ENCODE measurements around the gene MOBP. TPM values are rescaled to one million over a fixed set of nuclear protein-coding genes. Genes with fewer than 3 reads are reported as not detected.

Gene MOBP
- total RNA-seq, 1 donor, result not detected

- TF ChIP-seq, protein P1, sequence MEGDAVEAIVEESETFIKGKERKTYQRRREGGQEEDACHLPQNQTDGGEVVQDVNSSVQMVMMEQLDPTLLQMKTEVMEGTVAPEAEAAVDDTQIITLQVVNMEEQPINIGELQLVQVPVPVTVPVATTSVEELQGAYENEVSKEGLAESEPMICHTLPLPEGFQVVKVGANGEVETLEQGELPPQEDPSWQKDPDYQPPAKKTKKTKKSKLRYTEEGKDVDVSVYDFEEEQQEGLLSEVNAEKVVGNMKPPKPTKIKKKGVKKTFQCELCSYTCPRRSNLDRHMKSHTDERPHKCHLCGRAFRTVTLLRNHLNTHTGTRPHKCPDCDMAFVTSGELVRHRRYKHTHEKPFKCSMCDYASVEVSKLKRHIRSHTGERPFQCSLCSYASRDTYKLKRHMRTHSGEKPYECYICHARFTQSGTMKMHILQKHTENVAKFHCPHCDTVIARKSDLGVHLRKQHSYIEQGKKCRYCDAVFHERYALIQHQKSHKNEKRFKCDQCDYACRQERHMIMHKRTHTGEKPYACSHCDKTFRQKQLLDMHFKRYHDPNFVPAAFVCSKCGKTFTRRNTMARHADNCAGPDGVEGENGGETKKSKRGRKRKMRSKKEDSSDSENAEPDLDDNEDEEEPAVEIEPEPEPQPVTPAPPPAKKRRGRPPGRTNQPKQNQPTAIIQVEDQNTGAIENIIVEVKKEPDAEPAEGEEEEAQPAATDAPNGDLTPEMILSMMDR (IDR thresholded peaks at IDR 0.05; ENCODE audit: insufficient read depth, low read depth, low read length), result no peak
- no peak for DNase-seq (ENCODE audit: low read depth)
- H3K4me3 ChIP-seq (ENCODE audit: low read depth, low read length), result no peak overlapping the region
Observed at GRCh38 chr3:39519554-39520288, 52.2 kb downstream of the MOBP start.

DNA sequence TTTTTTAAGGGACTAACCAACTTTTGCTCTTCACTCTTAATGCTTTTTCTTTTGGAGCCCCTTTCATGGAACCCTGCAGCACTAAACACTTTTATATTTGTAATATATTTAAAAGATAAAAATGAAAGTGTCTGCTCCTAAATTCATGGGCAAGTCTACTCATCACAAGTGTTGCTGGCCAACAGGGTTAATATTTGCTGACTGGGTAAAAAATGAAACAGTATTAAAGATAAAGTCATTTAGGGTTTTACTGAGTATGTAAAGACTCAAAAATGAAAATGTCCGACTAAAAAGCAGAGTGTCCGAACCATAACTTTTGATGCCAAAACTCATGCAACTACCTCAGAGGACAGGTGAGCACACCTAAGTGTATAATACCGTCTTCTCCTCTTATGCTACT lies 54.0 kb downstream of the MOBP start:
- DNase-seq (ENCODE audit: low read depth), result no peak
- H3K4me3 ChIP-seq (ENCODE audit: low read depth, low read length), result no peak overlapping the region
- TF ChIP-seq, protein P1 (IDR thresholded peaks at IDR 0.05; ENCODE audit: insufficient read depth, low read depth, low read length), result no peak

DNA sequence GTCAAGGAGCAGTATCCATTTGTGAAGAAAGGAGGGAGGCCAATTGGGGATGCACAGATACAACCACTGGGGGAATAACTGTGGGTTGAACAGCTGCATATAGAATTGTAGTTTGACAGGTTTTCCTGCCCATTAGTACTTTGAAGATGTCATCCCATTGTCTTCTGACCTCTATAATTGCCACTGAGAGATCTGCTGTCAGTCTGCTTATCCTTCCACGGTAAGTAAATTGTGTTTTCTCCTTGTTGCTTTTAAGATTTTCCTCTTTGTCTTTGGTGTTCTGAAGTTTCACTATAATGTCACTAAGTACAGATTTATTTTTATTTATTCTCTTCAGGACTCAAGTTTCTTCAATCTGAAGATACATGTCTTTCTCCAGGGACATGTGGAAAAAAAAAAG lies 56.6 kb downstream of the MOBP start:
- no peak overlapping the region for H3K4me3 ChIP-seq (ENCODE audit: low read depth, low read length)
- DNase-seq (ENCODE audit: low read depth), result no peak
- TF ChIP-seq, protein P1 (IDR thresholded peaks at IDR 0.05; ENCODE audit: insufficient read depth, low read depth, low read length), result no peak

GRCh38 chr3:39528844-39529243 lies 61.4 kb downstream of the MOBP start:
- no peak for DNase-seq (ENCODE audit: low read depth)
- TF ChIP-seq, protein P1 (IDR thresholded peaks at IDR 0.05; ENCODE audit: insufficient read depth, low read depth, low read length), result no peak
- H3K4me3 ChIP-seq (ENCODE audit: low read depth, low read length), result no peak overlapping the region

DNA sequence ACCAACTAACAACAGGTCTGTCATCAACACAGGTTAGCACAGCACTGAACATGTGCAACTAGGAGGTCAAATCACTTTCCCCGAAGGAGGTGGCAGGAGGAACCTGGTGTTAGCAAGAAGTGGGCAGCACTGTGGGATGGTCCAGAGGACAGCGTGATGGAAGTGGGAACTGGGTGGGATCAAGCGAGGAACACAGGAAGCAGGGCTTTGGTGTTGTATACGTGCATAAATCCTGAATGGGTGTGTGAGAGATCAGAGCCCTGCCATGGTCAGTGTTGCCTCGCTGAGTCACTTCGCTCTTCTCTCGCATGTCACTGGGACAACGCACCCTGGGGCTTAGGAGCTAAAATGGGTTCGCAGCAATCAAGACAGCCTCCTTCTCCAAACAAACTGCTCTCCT lies 62.1 kb downstream of the MOBP start:
- TF ChIP-seq, protein P1 (IDR thresholded peaks at IDR 0.05; ENCODE audit: insufficient read depth, low read depth, low read length), result no peak
- peak; percentile 7 for DNase-seq (ENCODE audit: low read depth)

DNA sequence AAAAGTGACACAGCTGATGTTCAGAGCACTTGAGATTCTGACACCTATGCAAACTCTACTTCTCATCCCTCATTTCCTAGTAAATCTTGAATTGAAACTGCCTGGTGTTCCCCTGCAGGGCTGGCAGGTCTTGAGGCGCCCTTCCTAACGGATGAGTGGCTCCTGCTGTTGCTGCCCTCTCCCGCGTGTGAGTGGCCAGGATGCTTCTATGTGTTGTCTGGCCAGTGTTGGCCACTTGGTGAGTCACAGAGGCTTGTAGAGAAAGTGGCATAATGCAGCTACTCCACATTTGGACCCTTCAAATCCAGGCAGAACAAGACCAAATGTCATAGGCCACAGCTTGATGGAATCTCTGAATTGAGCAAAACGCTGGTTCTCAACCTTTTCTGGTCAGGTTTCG lies 63.6 kb downstream of the MOBP start:
- TF ChIP-seq, protein P1 (IDR thresholded peaks at IDR 0.05; ENCODE audit: insufficient read depth, low read depth, low read length), result no peak
- DNase-seq (ENCODE audit: low read depth), result no peak
- no peak overlapping the region for H3K4me3 ChIP-seq (ENCODE audit: low read depth, low read length)

More for the DNA sequence above, 62.1 kb downstream of the MOBP start:
- H3K4me3 ChIP-seq (ENCODE audit: low read depth, low read length), result no peak overlapping the region

- TF ChIP-seq, protein P1 (IDR thresholded peaks at IDR 0.05; ENCODE audit: insufficient read depth, low read depth, low read length), result no peak
- peak; percentile 71 for DNase-seq (ENCODE audit: low read depth)
- no peak overlapping the region for H3K4me3 ChIP-seq (ENCODE audit: low read depth, low read length)
Observed at GRCh38 chr3:39531665-39532064, 64.2 kb downstream of the MOBP start.
